Upper lobe of right lung (tissue), 1 donor: ENCODE measurements around the gene FOXN3. TPM values are rescaled to one million over a fixed set of nuclear protein-coding genes. Genes with fewer than 3 reads are reported as not detected.
A peak's percentile ranks its signal among the peaks of the same experiment; 100 is the strongest.

Experiments
- ATAC-seq: fragments of 200-7000 bp; cut with Tn5 transposase; one replicate; pipeline ENCODE4 v1.9.1; 2020; ENCODE audit warnings: mild to moderate bottlenecking, moderate library complexity
- DNase-seq: peaks from one replicate; pipeline ENCODE4 v3.0.0-alpha.2; 2020
- H3K27ac ChIP-seq: fragments of 200-600 bp; one replicate; pipeline ENCODE4 v1.8.0; 2022
- H3K27me3 ChIP-seq: fragments of 200-600 bp; one replicate; pipeline ENCODE4 v1.8.0; 2022; ENCODE audit warnings: mild to moderate bottlenecking
- H3K36me3 ChIP-seq: fragments of 200-600 bp; one replicate; pipeline ENCODE4 v1.8.0; 2022
- H3K4me1 ChIP-seq: fragments of 200-600 bp; one replicate; pipeline ENCODE4 v1.8.0; 2022
- H3K4me3 ChIP-seq: fragments of 200-600 bp; one replicate; pipeline ENCODE4 v1.8.0; 2022; ENCODE audit warnings: mild to moderate bottlenecking
- H3K9me3 ChIP-seq: fragments of 200-600 bp; one replicate; pipeline ENCODE4 v1.8.0; 2022
- CTCF ChIP-seq: fragments of 200-600 bp; IDR thresholded peaks from one replicate; pipeline ENCODE4 v1.8.0; 2022; ENCODE audit warnings: antibody characterized with exemption
- intact Hi-C: fragments of 100-400 bp; cut with DNase I; formaldehyde crosslinking; loops from one replicate; pipeline ENCODE4 v1.11.0; 2022
- total RNA-seq: library from RNA; stranded (reverse); fragmentation: NEBNext Ultra II Directional; extraction: Animal tissue kit (Norgen Biotek cat#: 25700); gene quantifications from one replicate; pipeline ENCODE4 v1.2.1, GENCODE V29; 2021
- donor health status: DM: no; HTN: yes; CAD: no; lungs with severe emphysema.

The FOXN3 gene
- total RNA-seq, 1 donor from 2014 or later, result 103 TPM

- intact Hi-C loops, result no loop called here
- ATAC-seq, result peak; percentile 80
- Histone ChIP-seq H3K36me3 (no peaks in the 10 kb centered on the region), H3K4me3 (no peak overlapping the region), H3K9me3 (no peaks in the 10 kb centered on the region), H3K27ac (no peak overlapping the region), H3K4me1 (peaks cover 9% of the 10 kb centered on the region), H3K27me3 (no peaks in the 10 kb centered on the region)
- DNase-seq, result no peak
- TF ChIP-seq CTCF, result no peak
These were observed 167.9 kb downstream of the FOXN3 start for GRCh38 chr14:89249065-89249695.

DNA sequence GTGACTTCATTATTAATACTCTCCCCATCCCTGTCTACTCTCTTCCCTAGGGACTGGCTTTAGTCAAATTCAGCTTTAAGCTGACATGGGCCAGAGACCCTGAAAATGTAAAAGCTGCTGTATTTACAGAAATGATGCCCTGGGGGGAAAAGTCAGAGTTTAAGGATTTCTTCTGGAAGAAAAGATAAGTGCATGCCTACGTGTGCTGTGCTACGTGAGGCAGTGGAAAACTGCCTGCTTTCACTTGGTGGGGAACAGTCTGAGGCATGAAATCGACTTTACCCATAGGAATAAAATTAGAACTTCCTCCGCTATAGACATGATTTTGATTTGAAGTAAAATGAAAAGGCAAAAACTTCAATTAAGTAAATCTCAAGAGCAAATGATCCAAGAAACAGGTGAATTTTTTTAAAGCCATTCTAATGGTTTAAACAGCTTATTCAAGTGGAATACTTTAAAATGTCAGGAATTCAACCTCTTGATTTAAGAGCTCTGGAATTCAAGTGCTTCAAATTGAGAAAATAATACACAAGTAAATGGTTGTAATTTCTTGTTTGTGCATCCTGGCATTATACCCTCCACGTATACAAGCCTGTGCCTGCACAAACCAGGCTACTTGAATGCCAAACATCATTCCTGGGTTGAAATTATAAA lies 168.5 kb downstream of the FOXN3 start:
- H3K27me3 ChIP-seq, result no peaks in the 10 kb centered on the region
- H3K27ac ChIP-seq, result no peak overlapping the region
- no peaks in the 10 kb centered on the region for H3K36me3 ChIP-seq
- no peak overlapping the region for H3K4me3 ChIP-seq
- ATAC-seq, result peak; percentile 7
- H3K9me3 ChIP-seq, result no peaks in the 10 kb centered on the region
- TF ChIP-seq CTCF, result no peak
- peaks cover 9% of the 10 kb centered on the region for H3K4me1 ChIP-seq
- no peak for DNase-seq
- intact Hi-C loops, result no loop called here

- Histone ChIP-seq H3K36me3 (no peaks in the 10 kb centered on the region), H3K4me3 (no peak overlapping the region), H3K27ac (no peak overlapping the region), H3K27me3 (no peaks in the 10 kb centered on the region), H3K4me1 (peaks cover 13% of the 10 kb centered on the region), H3K9me3 (no peaks in the 10 kb centered on the region)
- no peak for DNase-seq
- no peak for TF ChIP-seq CTCF
- no peak for ATAC-seq
- intact Hi-C loops, result no loop called here
These were observed 169.4 kb downstream of the FOXN3 start for GRCh38 chr14:89247457-89248122.

- Histone ChIP-seq H3K9me3 (no peaks in the 10 kb centered on the region), H3K27ac (no peak overlapping the region), H3K4me1 (peaks cover 13% of the 10 kb centered on the region), H3K27me3 (no peaks in the 10 kb centered on the region), H3K4me3 (no peak overlapping the region), H3K36me3 (no peaks in the 10 kb centered on the region)
- DNase-seq, result no peak
- TF ChIP-seq CTCF, result no peak
- no peak for ATAC-seq
- intact Hi-C loops, result no loop called here
These were observed 170.7 kb downstream of the FOXN3 start for GRCh38 chr14:89246290-89246689.

DNA sequence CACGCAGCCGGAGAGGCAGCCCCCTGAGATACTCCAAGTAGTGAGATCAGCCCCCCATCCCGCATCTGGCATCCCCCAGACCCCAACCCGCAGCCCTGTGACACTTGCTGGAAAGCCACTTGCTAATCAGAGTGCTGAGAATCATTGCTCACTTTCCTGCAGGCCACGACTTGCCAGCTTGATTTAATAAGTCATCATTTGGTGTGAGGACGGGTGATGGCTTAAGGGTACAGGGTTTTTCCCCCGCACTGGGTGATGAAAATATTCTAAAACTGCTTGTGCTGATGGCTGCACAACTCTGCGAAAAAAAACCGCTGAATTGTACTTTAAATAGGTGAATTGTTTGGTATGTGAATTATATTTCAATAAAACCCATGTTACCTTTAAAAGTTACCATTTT lies 171.2 kb downstream of the FOXN3 start:
- intact Hi-C loops, result no loop called here
- no peaks in the 10 kb centered on the region for H3K36me3 ChIP-seq
- no peak for DNase-seq
- no peak for ATAC-seq
- no peaks in the 10 kb centered on the region for H3K27me3 ChIP-seq
- H3K9me3 ChIP-seq, result no peaks in the 10 kb centered on the region
- H3K27ac ChIP-seq, result no peak overlapping the region
- TF ChIP-seq CTCF, result no peak
- H3K4me3 ChIP-seq, result no peak overlapping the region
- H3K4me1 ChIP-seq, result peaks cover 13% of the 10 kb centered on the region
